PFSK-1 (cell line): ENCODE data around the gene GNAZ.

Experiments
- FOXP2 ChIP-seq: optimal IDR thresholded peaks from 2 replicates; pipeline ENCODE3; 2011; ENCODE audit warnings: borderline replicate concordance, control low read depth, inconsistent platforms; ENCODE audit not compliant: insufficient read depth; ENCODE audit errors: extremely low read length, extremely low read depth
- POLR2AphosphoS5 ChIP-seq: IDR thresholded peaks from 2 replicates; pipeline ENCODE4 v1.6.1; 2012; ENCODE audit warnings: low read depth, mild to moderate bottlenecking, control low read depth, low read length, moderate library complexity
- REST ChIP-seq, 2 experiments: IDR thresholded peaks; 2 replicates each; pipeline versions ENCODE4 v1.6.1 to v1.8.0; 2011 to 2012; ENCODE audit warnings: low read depth in 2 of 2, low read length in 2 of 2, control low read depth in 1 of 2, inconsistent platforms in 1 of 2, mild to moderate bottlenecking in 1 of 2, moderate library complexity in 1 of 2; ENCODE audit not compliant: insufficient read depth in 1 of 2
- TAF1 ChIP-seq: IDR thresholded peaks from 2 replicates; pipeline ENCODE4 v1.6.1; 2012; ENCODE audit warnings: low read length, control low read depth, borderline replicate concordance; ENCODE audit not compliant: insufficient read depth

GRCh38 chr22:23129149-23129548 is 58.8 kb downstream of the GNAZ start:
- TF ChIP-seq REST (IDR thresholded peaks at IDR 0.05; ENCODE audit: insufficient read depth in 1 of 2, low read depth in 2 of 2, low read length in 2 of 2) = no peak
- TF ChIP-seq TAF1 = no peak
- TF ChIP-seq POLR2AphosphoS5 = no peak
- TF ChIP-seq FOXP2 = no peak
